NCI-H2227 (cell line): ENCODE measurements around the gene SLC7A1.

Experiments
- DNase-seq: peaks from one replicate; lab custom pipeline; 2025; ENCODE audit not compliant: unreplicated experiment; lab: John Stamatoyannopoulos, UW

SLC7A1 gene

GRCh38 chr13:29491248-29491647 lies 104.2 kb downstream of the SLC7A1 start:
- DNase-seq = no peak

GRCh38 chr13:29490561-29490885 lies 105.0 kb downstream of the SLC7A1 start:
- no peak for DNase-seq

- DNase-seq = no peak
These were observed 105.6 kb downstream of the SLC7A1 start for GRCh38 chr13:29489650-29490560.

GRCh38 chr13:29487466-29488454 lies 107.7 kb downstream of the SLC7A1 start:
- DNase-seq = no peak

- no peak for DNase-seq
These were observed 108.9 kb downstream of the SLC7A1 start for GRCh38 chr13:29486551-29486950.

GRCh38 chr13:29484796-29485195 lies 110.7 kb downstream of the SLC7A1 start:
- DNase-seq = no peak

- DNase-seq = no peak
These were observed 111.3 kb downstream of the SLC7A1 start for GRCh38 chr13:29484236-29484635.

- no peak for DNase-seq
These were observed 111.9 kb downstream of the SLC7A1 start for GRCh38 chr13:29483623-29484022.

- no peak for DNase-seq
These were observed 112.3 kb downstream of the SLC7A1 start for GRCh38 chr13:29483211-29483610.

- no peak for DNase-seq
These were observed 113.0 kb downstream of the SLC7A1 start for GRCh38 chr13:29482504-29482903.

- no peak for DNase-seq
These were observed 113.9 kb downstream of the SLC7A1 start for GRCh38 chr13:29481603-29482002.

- no peak for DNase-seq
These were observed 114.5 kb downstream of the SLC7A1 start for GRCh38 chr13:29480893-29481525.

- DNase-seq = peak; percentile 22
These were observed 115.6 kb downstream of the SLC7A1 start for GRCh38 chr13:29479716-29480492.

- DNase-seq = no peak
These were observed 119.4 kb downstream of the SLC7A1 start for GRCh38 chr13:29476046-29476445.

- no peak for DNase-seq
These were observed 120.5 kb downstream of the SLC7A1 start for GRCh38 chr13:29474991-29475390.

GRCh38 chr13:29473166-29473565 lies 122.3 kb downstream of the SLC7A1 start:
- DNase-seq = no peak

- peak; percentile 10 for DNase-seq
These were observed 123.0 kb downstream of the SLC7A1 start for GRCh38 chr13:29472332-29472961.

GRCh38 chr13:29471551-29471950 lies 123.9 kb downstream of the SLC7A1 start:
- DNase-seq = no peak

GRCh38 chr13:29465741-29466293 lies 129.7 kb downstream of the SLC7A1 start:
- peak; percentile 1 for DNase-seq
